Activated CD8-positive, alpha-beta T cell treated with anti-CD3 and anti-CD28 coated beads for 36 hours (primary cell): ENCODE data around the gene GPBP1. TPM values are rescaled to one million over a fixed set of nuclear protein-coding genes. Genes with fewer than 3 reads are reported as not detected.

ENCODE experiments used
- ATAC-seq: fragments of 200-7000 bp; cut with Tn5 transposase; one replicate; pipeline ENCODE4 v1.10.0; 2021; ENCODE audit warnings: mild to moderate bottlenecking, moderate library complexity
- CTCF ChIA-PET: fragments of 350-600 bp; sonication (Branson Sonifier 250); formaldehyde crosslinking; loops from one replicate; lab custom pipeline; 2021; ENCODE audit warnings: antibody characterized with exemption; lab: Charles Lee
- POLR2A ChIA-PET: fragments of 350-600 bp; sonication (Branson Sonifier 250); formaldehyde crosslinking; loops from one replicate; lab custom pipeline; 2021; ENCODE audit warnings: antibody characterized with exemption; lab: Charles Lee
- DNase-seq: peaks from one replicate; pipeline ENCODE4 v3.0.0-alpha.2; 2020
- H3K27ac Mint-ChIP-seq: one replicate; pipeline ENCODE4 v1.8.0; 2021; ENCODE audit warnings: mild to moderate bottlenecking, mixed read lengths
- H3K27me3 Mint-ChIP-seq: one replicate; pipeline ENCODE4 v1.8.0; 2021; ENCODE audit warnings: mixed read lengths
- H3K36me3 Mint-ChIP-seq: one replicate; pipeline ENCODE4 v1.8.0; 2021; ENCODE audit warnings: low read depth, mixed read lengths
- H3K4me1 Mint-ChIP-seq: one replicate; pipeline ENCODE4 v1.8.0; 2021; ENCODE audit warnings: low read depth, mixed read lengths
- H3K4me3 Mint-ChIP-seq: one replicate; pipeline ENCODE4 v1.8.0; 2021; ENCODE audit warnings: mild to moderate bottlenecking, moderate library complexity, mixed read lengths
- H3K9me3 Mint-ChIP-seq: one replicate; pipeline ENCODE4 v1.8.0; 2021; ENCODE audit warnings: mixed read lengths
- CTCF ChIP-seq: fragments of 200-600 bp; IDR thresholded peaks from one replicate; pipeline ENCODE4 v1.8.0; 2022; ENCODE audit warnings: antibody characterized with exemption, mild to moderate bottlenecking
- intact Hi-C: fragments of 100-400 bp; cut with micrococcal nuclease; formaldehyde crosslinking; loops from one replicate; pipeline ENCODE4 v1.10.0; 2022
- total RNA-seq, 2 experiments: library from RNA; stranded (reverse); gene quantifications; one replicate each; pipeline ENCODE4 v1.2.3, GENCODE V29; 2021

Gene GPBP1
- total RNA-seq, 2 experiments from 2014 or later: 87.9 to 88.5 TPM

GRCh38 chr5:57298985-57299491 is 125.2 kb downstream of the GPBP1 start:
- intact Hi-C loops: loop anchor here (2.0 to 10.0 kb wide), 2 partner anchors 106 to 1160 kb away; no protein-coding TSS in a partner anchor
- peak overlapping the region; percentile 20 for H3K4me3 Mint-ChIP-seq
- ChIA-PET POLR2A (no interaction called here), CTCF (interaction anchor here (0.6 to 4.1 kb wide), 24 partner anchors 10 to 1162 kb away, joined by 3 to 51 read pairs (median 4); partner anchors contain the start of gene PLK2)
- peaks cover 36% of the 10 kb centered on the region for H3K4me1 Mint-ChIP-seq
- peak overlapping the region; percentile 21 for H3K27ac Mint-ChIP-seq
- peak; percentile 55 for TF ChIP-seq CTCF
- no peaks in the 10 kb centered on the region for H3K36me3 Mint-ChIP-seq
- DNase-seq: peak; percentile 61
- no peaks in the 10 kb centered on the region for H3K9me3 Mint-ChIP-seq
- no peaks in the 10 kb centered on the region for H3K27me3 Mint-ChIP-seq
- ATAC-seq: peak; percentile 46

GRCh38 chr5:57299986-57300385 is 126.1 kb downstream of the GPBP1 start:
- DNase-seq (no peak), ATAC-seq (no peak)
- Mint-ChIP-seq H3K4me1 (peaks cover 36% of the 10 kb centered on the region), H3K27me3 (no peaks in the 10 kb centered on the region), H3K9me3 (no peaks in the 10 kb centered on the region), H3K27ac (no peak overlapping the region), H3K4me3 (no peak overlapping the region), H3K36me3 (no peaks in the 10 kb centered on the region)
- POLR2A ChIA-PET: no interaction called here
- TF ChIP-seq CTCF: no peak
- intact Hi-C loops: loop anchor here (2.0 to 10.0 kb wide), 2 partner anchors 105 to 1159 kb away; no protein-coding TSS in a partner anchor
- CTCF ChIA-PET: interaction anchor here (1.1 to 4.1 kb wide), 5 partner anchors 13 to 1161 kb away, joined by 3 to 51 read pairs (median 4); partner anchors contain the start of gene PLK2

- Mint-ChIP-seq H3K4me3 (no peak overlapping the region), H3K27me3 (no peaks in the 10 kb centered on the region), H3K27ac (peak overlapping the region; percentile 0), H3K36me3 (no peaks in the 10 kb centered on the region), H3K9me3 (peaks cover 2% of the 10 kb centered on the region), H3K4me1 (peaks cover 36% of the 10 kb centered on the region)
- ATAC-seq (peak; percentile 63), DNase-seq (peak; percentile 81)
- ChIA-PET CTCF (interaction anchor here (1.2 to 1.9 kb wide), 3 partner anchors 15 to 477 kb away, joined by 3 to 5 read pairs (median 4); no protein-coding TSS in a partner anchor), POLR2A (no interaction called here)
- intact Hi-C loops: no loop called here
- no peak for TF ChIP-seq CTCF
Observed at GRCh38 chr5:57302164-57302563, 128.3 kb downstream of the GPBP1 start.

- Mint-ChIP-seq H3K27me3 (no peaks in the 10 kb centered on the region), H3K27ac (peak overlapping the region; percentile 0), H3K4me1 (peaks cover 36% of the 10 kb centered on the region), H3K9me3 (peaks cover 2% of the 10 kb centered on the region), H3K36me3 (no peaks in the 10 kb centered on the region), H3K4me3 (no peak overlapping the region)
- peak; percentile 16 for DNase-seq
- ATAC-seq: peak; percentile 48
- intact Hi-C loops: no loop called here
- POLR2A ChIA-PET: interaction anchor here (0.6 kb wide), 1 partner anchor 211 kb away, joined by 3 read pairs; no protein-coding TSS in a partner anchor
- no peak for TF ChIP-seq CTCF
- CTCF ChIA-PET: interaction anchor here (1.0 to 1.9 kb wide), 4 partner anchors 14 to 1156 kb away, joined by 3 to 5 read pairs (median 4); no protein-coding TSS in a partner anchor
Observed at GRCh38 chr5:57302643-57303042, 128.8 kb downstream of the GPBP1 start.

GRCh38 chr5:57303985-57304384 is 130.1 kb downstream of the GPBP1 start:
- CTCF ChIA-PET: interaction anchor here (0.9 to 1.9 kb wide), 2 partner anchors 11 to 475 kb away, joined by 3 to 5 read pairs; no protein-coding TSS in a partner anchor
- Mint-ChIP-seq H3K9me3 (peaks cover 2% of the 10 kb centered on the region), H3K27ac (no peak overlapping the region), H3K4me1 (peaks cover 25% of the 10 kb centered on the region), H3K27me3 (no peaks in the 10 kb centered on the region), H3K36me3 (no peaks in the 10 kb centered on the region), H3K4me3 (no peak overlapping the region)
- intact Hi-C loops: no loop called here
- no peak for TF ChIP-seq CTCF
- POLR2A ChIA-PET: no interaction called here
- peak; percentile 5 for DNase-seq
- no peak for ATAC-seq
